ENCODE results near the gene RNF103. TPM values are rescaled to one million over a fixed set of nuclear protein-coding genes. Genes with fewer than 3 reads are reported as not detected.

The RNF103 gene
- total and polyA plus RNA-seq, 2 of the 8 experiments (the other 6 are each of a cell fraction or from before 2014, with no cell fraction given): 3.3 to 7.4 TPM

GRCh38 chr2:86631846-86632485 lies 8.3 kb upstream of the RNF103 start (continued):
- TF ChIP-seq GTF2F1 (IDR thresholded peaks at IDR 0.05; ENCODE audit: borderline replicate concordance, low read depth, low read length) (no peak), CHD1 (IDR thresholded peaks at IDR 0.05; ENCODE audit: low read depth, low read length) (no peak)

All from H1 (cell line).